ENCODE data around the gene NFKBIL1.

DNA sequence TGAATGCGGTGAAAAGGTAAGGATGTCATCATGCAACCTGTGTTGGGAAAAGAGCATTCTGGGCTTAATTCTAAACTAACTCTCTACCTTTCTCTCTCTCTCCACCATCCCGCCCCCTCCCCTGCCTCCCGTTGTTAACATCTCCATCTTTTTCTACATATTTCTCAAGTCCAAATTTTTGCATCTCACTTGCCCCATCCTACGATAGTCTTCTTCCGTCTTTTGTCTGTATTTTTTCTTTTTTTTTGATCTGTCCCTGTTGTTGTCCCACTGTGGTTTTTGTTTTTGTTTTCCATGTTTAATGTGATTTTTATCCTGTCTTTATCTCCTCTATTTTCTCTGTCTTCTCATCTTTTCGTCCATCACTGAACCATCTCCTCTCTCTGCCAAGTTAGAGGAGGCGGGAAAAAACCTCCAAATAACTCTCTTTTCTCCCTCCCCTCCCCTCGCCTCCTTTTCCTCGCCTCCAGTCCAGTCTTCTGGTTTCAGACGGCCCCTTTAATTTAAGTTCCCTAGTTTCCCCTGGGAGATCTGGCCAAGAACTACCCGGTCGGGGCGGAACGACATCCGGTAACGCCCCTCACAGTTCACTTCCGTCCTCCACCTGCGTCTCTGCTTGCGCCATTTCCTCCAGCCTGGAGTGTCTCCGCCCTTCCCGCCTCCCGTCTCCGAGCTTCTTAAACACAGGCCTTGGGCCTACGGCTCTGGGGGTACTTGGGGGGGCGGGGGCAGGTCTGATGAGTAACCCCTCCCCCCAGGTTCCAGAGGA is at the start of gene NFKBIL1:
- TF ChIP-seq POLR2A (IDR thresholded peaks at IDR 0.05; ENCODE audit: low read depth, low read length) (0 out of 2 replicates have a peak, but pooled peaks have one; percentile 39), POLR2AphosphoS5 (IDR thresholded peaks at IDR 0.05; ENCODE audit: low read depth, low read length) (peak; percentile 49; the same call in 1 of the 2 replicates), POU2F2 (IDR thresholded peaks at IDR 0.05; ENCODE audit: low read depth, low read length) (peak; percentile 34; the same call in 1 of the 2 replicates), SPI1 (IDR thresholded peaks at IDR 0.05; ENCODE audit: low read depth, low read length) (peak; percentile 72), TAF1 (IDR thresholded peaks at IDR 0.05; ENCODE audit: low read depth, low read length) (peak; percentile 30; the same call in 1 of the 2 replicates)

All from GM12891 (cell line).